GM10266 (cell line): Measurements from ENCODE around the gene FGD5.

Source experiments
- DNase-seq: peaks from one replicate; pipeline ENCODE4 v3.0.0; 2012; ENCODE audit errors: extremely low spot score
- TF ChIP-seq, protein P1 (sequence below): IDR thresholded peaks from 2 replicates; pipeline ENCODE4 v1.5.1; 2012; ENCODE audit warnings: mild to moderate bottlenecking, low read depth; ENCODE audit not compliant: control insufficient read depth, insufficient read depth; ENCODE audit errors: missing control alignments

FGD5 gene

DNA sequence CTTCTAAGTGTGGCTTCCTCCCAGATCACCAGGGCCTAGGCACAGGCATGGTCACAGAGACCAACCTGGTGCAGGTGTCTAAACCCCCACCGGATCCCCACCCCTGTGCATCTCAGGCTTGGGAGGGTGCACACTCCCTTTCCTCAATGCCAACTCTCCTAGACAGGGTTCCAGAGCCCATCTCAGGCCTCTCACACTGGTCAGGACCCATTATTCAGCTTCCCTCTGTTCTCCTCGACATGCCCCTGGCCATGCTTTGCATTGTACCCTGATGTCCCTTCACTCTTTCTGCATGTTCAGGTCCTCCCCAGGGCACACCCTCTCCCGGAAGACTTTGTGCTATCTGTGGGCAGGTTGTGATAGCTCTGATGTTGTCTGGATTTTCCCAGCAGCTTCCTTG lies 23.5 kb downstream of the FGD5 start:
- TF ChIP-seq, protein P1, sequence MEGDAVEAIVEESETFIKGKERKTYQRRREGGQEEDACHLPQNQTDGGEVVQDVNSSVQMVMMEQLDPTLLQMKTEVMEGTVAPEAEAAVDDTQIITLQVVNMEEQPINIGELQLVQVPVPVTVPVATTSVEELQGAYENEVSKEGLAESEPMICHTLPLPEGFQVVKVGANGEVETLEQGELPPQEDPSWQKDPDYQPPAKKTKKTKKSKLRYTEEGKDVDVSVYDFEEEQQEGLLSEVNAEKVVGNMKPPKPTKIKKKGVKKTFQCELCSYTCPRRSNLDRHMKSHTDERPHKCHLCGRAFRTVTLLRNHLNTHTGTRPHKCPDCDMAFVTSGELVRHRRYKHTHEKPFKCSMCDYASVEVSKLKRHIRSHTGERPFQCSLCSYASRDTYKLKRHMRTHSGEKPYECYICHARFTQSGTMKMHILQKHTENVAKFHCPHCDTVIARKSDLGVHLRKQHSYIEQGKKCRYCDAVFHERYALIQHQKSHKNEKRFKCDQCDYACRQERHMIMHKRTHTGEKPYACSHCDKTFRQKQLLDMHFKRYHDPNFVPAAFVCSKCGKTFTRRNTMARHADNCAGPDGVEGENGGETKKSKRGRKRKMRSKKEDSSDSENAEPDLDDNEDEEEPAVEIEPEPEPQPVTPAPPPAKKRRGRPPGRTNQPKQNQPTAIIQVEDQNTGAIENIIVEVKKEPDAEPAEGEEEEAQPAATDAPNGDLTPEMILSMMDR: no peak

DNA sequence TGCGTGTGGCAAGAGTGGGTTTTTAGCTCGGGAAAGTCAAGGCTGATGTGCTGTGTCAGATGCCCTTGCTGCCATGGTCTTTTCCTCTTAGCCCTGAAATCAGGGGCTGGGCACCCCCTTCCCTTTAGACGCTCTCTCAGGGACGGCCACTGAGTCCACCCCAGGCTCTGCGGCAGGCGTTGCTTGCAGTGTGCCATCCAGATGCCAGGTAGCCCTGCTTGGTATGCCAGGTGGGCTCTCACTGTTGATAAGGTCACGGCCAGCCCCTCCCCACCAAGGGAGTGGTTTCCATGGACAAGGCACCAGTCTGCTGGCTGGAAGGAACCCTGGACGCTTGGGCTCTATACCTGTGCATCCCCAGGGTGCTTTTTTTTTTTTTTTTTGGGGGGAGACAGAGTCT lies 24.6 kb downstream of the FGD5 start:
- no peak for DNase-seq
- TF ChIP-seq, protein P1: no peak

More for the DNA sequence above, 23.5 kb downstream of the FGD5 start:
- DNase-seq: no peak

DNA sequence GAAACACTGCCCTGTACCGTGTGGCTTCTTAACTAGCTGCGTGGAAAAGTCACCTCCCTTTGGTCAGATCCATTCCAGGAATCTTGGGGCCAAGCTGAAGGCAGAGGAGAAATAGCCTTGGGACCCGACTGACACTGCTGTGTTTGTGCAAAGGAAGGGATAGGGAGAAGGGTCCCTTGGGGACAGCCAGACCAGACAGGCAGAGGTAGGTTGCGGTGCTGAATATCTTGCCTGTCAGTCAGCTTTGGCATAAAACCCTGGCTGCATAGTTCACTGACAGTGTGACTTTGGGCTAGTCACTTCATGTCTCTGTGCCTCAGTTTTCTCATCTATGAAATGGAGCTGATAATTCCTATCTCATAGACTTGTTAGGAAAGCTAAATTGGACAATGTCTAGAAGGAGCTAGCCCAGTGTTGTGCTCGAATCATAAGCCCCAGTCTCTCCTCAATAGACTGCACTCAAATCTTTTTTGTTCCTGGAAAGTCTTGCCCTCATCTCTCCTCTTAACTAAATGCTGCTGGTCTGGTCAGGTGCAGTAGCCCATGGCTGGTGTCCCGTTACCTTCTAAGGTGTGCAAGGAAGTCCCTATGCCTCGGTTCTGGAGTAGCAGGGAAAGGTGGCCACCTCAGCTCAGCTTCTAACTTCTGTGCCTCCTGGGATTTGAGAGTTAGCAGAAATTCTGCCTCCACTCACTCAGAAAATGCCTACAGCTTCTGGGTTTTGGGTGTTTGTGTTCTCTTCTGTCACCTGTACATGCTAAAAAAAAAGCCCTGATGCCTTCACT lies 25.8 kb downstream of the FGD5 start:
- DNase-seq: no peak

DNA sequence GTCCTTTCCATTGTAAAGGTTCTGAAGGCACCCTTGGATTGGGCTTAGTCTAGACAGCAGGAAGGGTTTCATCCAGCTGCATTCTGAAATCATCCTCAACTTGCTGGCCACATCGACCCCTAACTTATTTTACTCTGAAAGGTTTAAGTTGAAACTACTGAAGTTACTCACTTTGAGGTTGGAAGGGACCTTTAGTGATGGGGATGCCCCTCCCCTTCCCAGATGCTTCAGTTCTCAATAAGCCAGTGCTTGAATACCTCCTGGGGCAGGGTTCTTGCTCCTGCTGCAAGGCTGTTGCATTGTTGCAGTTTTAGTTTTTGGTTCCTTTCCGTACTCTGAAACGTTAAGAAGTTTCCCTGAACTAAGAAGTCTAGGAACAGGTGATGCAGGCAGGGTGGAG lies 26.4 kb downstream of the FGD5 start:
- TF ChIP-seq, protein P1: no peak
- no peak for DNase-seq

More for the DNA sequence above, 25.8 kb downstream of the FGD5 start:
- TF ChIP-seq, protein P1: no peak

- no peak for DNase-seq
- TF ChIP-seq, protein P1: no peak
Measured at GRCh38 chr3:14845826-14846225, 27.1 kb downstream of the FGD5 start.

DNA sequence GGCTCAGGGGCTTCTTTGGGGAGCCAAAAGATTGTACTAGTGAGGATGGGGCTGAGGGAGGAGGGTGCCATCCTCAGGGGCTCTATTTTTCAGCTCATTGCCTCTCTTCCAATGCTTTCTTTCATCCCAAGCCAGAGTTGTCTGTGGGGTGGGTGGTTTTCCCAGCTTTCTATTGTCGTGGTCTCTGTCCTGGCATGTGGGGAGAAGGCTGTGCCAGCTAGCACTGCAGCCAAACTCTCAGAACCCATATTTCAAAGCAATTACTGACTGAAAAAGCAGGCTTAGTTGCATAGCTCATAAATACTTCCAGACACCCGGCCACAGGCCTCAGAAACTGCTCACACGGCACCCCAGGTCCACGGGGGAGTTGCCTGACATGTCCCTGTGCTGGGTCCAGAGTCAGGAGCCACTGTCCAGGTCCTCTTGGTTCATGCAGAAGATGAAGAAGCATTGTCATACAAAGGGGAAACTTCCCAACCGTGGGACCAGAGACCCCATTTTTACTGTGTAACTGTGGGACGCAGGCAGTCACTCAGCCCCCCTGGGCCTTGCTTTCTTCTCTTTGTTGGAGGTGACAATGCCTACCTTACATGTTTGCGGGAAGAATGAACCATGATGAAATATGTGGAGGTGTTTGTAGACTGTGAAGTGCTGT lies 27.6 kb downstream of the FGD5 start:
- TF ChIP-seq, protein P1: no peak
- no peak for DNase-seq
